Neural crest cell (in vitro differentiated cells): Measurements from ENCODE around the gene DNPH1. TPM values are rescaled to one million over a fixed set of nuclear protein-coding genes. Genes with fewer than 3 reads are reported as not detected.

ENCODE experiments used
- DNase-seq: peaks from one replicate; pipeline ENCODE4 v3.0.0; 2021; ENCODE audit warnings: low read depth, mixed read lengths, low spot score
- H3K27ac Mint-ChIP-seq: one replicate; pipeline ENCODE4 v1.8.0; 2021; ENCODE audit warnings: mild to moderate bottlenecking, mixed read lengths; ENCODE audit not compliant: unreplicated experiment
- H3K27me3 Mint-ChIP-seq: 2 replicates; pipeline ENCODE4 v1.8.0; 2021; ENCODE audit warnings: low read depth, mild to moderate bottlenecking, mixed read lengths
- H3K36me3 Mint-ChIP-seq: 2 replicates; pipeline ENCODE4 v1.8.0; 2021; ENCODE audit warnings: low read depth, mild to moderate bottlenecking, mixed read lengths
- H3K4me1 Mint-ChIP-seq: 2 replicates; pipeline ENCODE4 v1.8.0; 2021; ENCODE audit warnings: mixed read lengths
- H3K4me3 Mint-ChIP-seq: one replicate; pipeline ENCODE4 v1.8.0; 2021; ENCODE audit warnings: mild to moderate bottlenecking, mixed read lengths
- H3K9me3 Mint-ChIP-seq: 2 replicates; pipeline ENCODE4 v1.8.0; 2021; ENCODE audit warnings: mixed read lengths
- total RNA-seq: library from RNA; stranded (reverse); gene quantifications from 2 replicates; pipeline ENCODE4 v1.2.1, GENCODE V29; 2021
- TF ChIP-seq, protein P1 (sequence below): fragments of 200-600 bp; sonication (generic); conservative IDR thresholded peaks from 2 replicates; pipeline ENCODE4 v1.5.0; 2021; ENCODE audit warnings: antibody characterized with exemption, mild to moderate bottlenecking

The DNPH1 gene
- total RNA-seq, 1 donor from 2014 or later, result 50.3 TPM

DNA sequence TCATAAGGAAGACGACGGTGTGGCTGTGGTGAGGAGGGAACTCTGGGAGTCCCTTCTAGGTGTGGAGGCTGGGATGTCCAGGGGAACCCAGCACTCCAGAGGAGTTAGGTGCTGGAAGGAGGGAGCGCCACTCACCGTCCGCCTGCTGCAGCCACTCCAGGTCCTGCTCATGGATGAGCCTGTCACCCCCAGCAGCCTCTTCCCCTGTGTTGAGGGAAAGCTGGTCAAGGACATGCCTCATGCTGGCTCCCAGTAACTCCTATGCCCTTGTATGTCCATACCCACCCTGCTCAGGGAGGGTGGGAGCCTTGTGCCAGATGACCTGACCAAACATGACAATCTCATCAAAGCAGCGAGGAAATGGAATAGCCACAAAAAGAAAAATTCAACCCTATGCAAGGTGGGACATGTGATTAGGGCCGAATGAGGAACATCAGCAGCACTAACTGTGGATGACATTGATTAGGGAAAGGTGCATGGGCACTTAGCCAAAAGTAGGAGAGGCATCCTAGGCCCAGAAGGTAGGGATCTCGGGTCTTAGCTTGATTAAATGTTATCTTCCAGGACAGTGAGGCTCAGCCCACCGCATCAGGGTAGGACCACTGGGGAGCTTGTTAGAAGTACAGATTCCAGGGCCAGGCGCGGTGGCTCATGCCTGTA, 3.0 kb downstream of the DNPH1 start:
- DNase-seq, result no peak
- Mint-ChIP-seq H3K4me3 (peak overlapping the region; percentile 87), H3K36me3 (peaks cover 3% of the 10 kb centered on the region), H3K9me3 (no peaks in the 10 kb centered on the region), H3K27ac (peak overlapping the region; percentile 43), H3K4me1 (peaks cover 23% of the 10 kb centered on the region), H3K27me3 (peaks cover 6% of the 10 kb centered on the region)
- TF ChIP-seq, protein P1, sequence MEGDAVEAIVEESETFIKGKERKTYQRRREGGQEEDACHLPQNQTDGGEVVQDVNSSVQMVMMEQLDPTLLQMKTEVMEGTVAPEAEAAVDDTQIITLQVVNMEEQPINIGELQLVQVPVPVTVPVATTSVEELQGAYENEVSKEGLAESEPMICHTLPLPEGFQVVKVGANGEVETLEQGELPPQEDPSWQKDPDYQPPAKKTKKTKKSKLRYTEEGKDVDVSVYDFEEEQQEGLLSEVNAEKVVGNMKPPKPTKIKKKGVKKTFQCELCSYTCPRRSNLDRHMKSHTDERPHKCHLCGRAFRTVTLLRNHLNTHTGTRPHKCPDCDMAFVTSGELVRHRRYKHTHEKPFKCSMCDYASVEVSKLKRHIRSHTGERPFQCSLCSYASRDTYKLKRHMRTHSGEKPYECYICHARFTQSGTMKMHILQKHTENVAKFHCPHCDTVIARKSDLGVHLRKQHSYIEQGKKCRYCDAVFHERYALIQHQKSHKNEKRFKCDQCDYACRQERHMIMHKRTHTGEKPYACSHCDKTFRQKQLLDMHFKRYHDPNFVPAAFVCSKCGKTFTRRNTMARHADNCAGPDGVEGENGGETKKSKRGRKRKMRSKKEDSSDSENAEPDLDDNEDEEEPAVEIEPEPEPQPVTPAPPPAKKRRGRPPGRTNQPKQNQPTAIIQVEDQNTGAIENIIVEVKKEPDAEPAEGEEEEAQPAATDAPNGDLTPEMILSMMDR, result no peak

- H3K4me1 Mint-ChIP-seq, result peaks cover 19% of the 10 kb centered on the region
- no peaks in the 10 kb centered on the region for H3K9me3 Mint-ChIP-seq
- DNase-seq, result no peak
- peak overlapping the region; percentile 38 for H3K4me3 Mint-ChIP-seq
- TF ChIP-seq, protein P1, result no peak
- H3K27ac Mint-ChIP-seq, result peak overlapping the region; percentile 68
- peaks cover 3% of the 10 kb centered on the region for H3K36me3 Mint-ChIP-seq
- no peaks in the 10 kb centered on the region for H3K27me3 Mint-ChIP-seq
These were observed 6.1 kb downstream of the DNPH1 start for GRCh38 chr6:43223175-43223574.

GRCh38 chr6:43222418-43223059, 6.7 kb downstream of the DNPH1 start:
- DNase-seq, result no peak
- Mint-ChIP-seq H3K4me1 (peaks cover 19% of the 10 kb centered on the region), H3K9me3 (no peaks in the 10 kb centered on the region), H3K4me3 (peak overlapping the region; percentile 38), H3K27me3 (no peaks in the 10 kb centered on the region), H3K36me3 (peaks cover 3% of the 10 kb centered on the region), H3K27ac (peak overlapping the region; percentile 68)
- TF ChIP-seq, protein P1, result no peak

- no peaks in the 10 kb centered on the region for H3K9me3 Mint-ChIP-seq
- H3K4me1 Mint-ChIP-seq, result peaks cover 15% of the 10 kb centered on the region
- H3K27ac Mint-ChIP-seq, result peak overlapping the region; percentile 85
These were observed 8.0 kb downstream of the DNPH1 start for GRCh38 chr6:43221046-43221972.

GRCh38 chr6:43220439-43220951, 8.8 kb downstream of the DNPH1 start:
- Mint-ChIP-seq H3K36me3 (peaks cover 3% of the 10 kb centered on the region), H3K9me3 (no peaks in the 10 kb centered on the region), H3K4me3 (no peak overlapping the region), H3K27ac (no peak overlapping the region), H3K4me1 (peaks cover 14% of the 10 kb centered on the region), H3K27me3 (no peaks in the 10 kb centered on the region)
- no peak for DNase-seq
- TF ChIP-seq, protein P1, result no peak

More at GRCh38 chr6:43221046-43221972, 8.0 kb downstream of the DNPH1 start:
- Mint-ChIP-seq H3K36me3 (peaks cover 3% of the 10 kb centered on the region), H3K27me3 (no peaks in the 10 kb centered on the region), H3K4me3 (peak overlapping the region; percentile 12)
- DNase-seq, result no peak
- TF ChIP-seq, protein P1, result no peak
